ENCODE results near the gene SLC36A4.

GRCh38 chr11:93122535-93123235 is 75.1 kb downstream of the SLC36A4 start:
- TF ChIP-seq POLR2A (IDR thresholded peaks at IDR 0.05), result no peak
- TF ChIP-seq, protein P1, sequence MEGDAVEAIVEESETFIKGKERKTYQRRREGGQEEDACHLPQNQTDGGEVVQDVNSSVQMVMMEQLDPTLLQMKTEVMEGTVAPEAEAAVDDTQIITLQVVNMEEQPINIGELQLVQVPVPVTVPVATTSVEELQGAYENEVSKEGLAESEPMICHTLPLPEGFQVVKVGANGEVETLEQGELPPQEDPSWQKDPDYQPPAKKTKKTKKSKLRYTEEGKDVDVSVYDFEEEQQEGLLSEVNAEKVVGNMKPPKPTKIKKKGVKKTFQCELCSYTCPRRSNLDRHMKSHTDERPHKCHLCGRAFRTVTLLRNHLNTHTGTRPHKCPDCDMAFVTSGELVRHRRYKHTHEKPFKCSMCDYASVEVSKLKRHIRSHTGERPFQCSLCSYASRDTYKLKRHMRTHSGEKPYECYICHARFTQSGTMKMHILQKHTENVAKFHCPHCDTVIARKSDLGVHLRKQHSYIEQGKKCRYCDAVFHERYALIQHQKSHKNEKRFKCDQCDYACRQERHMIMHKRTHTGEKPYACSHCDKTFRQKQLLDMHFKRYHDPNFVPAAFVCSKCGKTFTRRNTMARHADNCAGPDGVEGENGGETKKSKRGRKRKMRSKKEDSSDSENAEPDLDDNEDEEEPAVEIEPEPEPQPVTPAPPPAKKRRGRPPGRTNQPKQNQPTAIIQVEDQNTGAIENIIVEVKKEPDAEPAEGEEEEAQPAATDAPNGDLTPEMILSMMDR (IDR thresholded peaks at IDR 0.05), result no peak
